ENCODE results near the gene MOGAT2.
"Not testable (repeated sequence)": the region's sequence is repeated elsewhere in the genome, so short reads cannot be mapped to it uniquely, and the experiment has no call there.

Gene MOGAT2

DNA sequence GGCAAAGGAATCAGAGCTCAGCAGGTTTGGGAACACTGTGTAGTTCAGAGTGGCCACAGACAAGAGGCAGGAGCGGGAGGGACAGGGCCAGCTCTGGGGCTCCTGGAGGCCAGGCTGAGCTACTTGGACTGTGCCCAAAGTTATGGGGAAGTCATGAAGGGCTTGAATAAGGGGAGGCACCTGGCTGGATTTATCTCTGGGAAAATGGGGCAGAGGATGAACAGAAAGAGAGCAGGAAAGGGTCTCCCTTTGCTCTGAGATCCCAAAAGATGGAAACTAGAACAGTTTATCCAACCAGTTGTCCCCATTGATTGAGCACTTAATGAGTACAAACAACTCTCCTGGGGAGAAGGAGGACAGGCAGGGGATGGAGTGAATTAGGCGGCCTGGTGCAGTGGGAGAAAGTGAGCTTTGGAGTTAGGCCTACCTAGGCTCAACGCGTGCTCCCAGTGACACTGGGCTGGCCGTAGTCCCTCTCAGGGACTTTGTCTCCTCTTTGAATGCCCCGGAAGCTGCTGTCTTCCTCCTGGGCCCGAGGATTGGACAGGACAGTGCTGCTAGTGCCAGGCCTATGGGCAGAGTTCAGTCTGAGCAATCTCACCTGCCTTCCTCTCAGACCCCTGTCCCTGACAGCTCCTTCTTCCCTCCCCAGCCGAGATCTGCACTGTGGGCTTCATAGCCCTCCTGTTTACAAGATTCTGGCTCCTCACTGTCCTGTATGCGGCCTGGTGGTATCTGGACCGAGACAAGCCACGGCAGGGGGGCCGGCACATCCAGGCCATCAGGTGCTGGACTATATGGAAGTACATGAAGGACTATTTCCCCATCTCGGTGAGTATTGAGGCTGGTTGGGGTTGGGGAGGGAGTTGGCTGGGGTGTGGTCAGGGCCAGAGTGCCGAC, 2.0 kb downstream of the MOGAT2 start:
- no peak for DNase-seq

DNA sequence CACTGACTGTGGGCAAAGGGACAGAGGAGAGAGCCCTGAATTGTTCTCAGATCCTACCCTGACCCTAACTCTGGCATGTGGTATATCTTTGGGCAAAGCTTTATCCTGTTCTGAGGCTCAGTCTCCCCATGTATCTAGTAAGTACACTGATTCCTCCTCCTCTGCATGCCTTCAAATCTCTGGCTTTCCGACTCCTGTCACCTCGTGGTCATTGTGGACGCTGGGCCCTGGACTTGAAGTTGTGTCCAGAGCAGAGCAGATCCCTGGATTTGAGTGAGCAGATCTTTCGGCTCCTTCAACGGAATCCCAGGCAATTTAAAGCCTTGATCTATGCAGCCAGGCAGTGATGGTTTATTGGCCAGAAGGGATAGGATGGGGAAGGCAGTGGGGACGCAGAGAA, 3.0 kb downstream of the MOGAT2 start:
- no peak for DNase-seq

DNA sequence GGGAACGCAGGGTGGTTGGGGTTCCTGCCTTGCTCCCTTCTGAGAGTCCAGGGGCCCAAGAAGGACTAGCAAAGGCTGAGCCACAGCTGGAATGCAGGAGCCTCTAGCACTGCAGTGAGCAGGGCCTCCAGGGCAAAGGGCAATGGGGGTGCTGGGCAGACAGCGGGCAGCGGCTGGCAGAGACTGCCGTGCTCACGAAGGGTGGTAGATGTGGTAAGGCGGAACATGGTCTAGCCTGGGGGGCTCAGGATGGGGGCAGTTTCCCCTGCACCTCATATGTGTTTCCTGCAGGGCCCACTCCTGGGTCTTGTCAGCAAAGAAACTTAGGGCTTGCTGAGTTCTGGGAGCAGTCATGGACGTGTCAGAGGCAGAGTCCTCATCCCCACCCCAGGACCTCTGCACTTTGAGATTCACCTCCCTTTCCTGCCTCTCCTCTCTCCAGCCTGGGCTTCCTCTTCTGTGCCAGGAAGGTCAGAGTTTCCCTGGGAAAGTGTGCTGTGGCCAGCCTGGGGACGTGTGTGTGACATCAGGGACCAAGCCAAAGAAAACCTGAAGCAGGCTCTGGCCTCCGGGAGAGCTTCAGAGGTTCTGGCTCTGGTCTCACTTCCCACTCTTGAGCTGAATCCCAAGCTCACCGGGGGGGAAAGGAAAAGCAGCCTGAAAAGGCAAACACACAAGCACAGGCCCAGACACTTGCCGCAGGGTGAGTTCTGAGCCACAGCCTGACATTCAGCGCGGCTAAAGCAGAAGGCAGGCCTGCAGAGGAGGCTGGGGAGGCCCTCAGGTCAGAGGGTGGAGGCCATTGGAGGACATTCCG, 4.4 kb downstream of the MOGAT2 start:
- DNase-seq: no peak

DNA sequence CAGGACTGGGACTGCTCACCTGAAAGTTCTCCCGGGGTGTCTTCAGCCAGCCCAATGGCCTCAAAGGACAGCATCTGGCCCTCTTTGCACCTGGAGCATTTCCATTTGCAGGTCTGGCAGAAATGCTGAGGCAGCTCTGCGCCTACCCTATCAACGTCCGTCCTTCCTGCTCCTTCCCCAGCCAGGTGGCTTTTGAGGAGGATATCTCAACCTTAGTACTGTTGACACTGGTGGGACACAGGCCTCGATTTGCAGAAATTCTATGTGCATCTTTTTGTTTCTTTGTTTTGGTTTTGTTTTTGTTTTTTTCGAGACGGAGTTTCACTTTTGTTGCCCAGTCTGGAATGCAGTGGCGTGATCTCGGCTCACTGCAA, 5.0 kb downstream of the MOGAT2 start:
- DNase-seq: no peak

DNA sequence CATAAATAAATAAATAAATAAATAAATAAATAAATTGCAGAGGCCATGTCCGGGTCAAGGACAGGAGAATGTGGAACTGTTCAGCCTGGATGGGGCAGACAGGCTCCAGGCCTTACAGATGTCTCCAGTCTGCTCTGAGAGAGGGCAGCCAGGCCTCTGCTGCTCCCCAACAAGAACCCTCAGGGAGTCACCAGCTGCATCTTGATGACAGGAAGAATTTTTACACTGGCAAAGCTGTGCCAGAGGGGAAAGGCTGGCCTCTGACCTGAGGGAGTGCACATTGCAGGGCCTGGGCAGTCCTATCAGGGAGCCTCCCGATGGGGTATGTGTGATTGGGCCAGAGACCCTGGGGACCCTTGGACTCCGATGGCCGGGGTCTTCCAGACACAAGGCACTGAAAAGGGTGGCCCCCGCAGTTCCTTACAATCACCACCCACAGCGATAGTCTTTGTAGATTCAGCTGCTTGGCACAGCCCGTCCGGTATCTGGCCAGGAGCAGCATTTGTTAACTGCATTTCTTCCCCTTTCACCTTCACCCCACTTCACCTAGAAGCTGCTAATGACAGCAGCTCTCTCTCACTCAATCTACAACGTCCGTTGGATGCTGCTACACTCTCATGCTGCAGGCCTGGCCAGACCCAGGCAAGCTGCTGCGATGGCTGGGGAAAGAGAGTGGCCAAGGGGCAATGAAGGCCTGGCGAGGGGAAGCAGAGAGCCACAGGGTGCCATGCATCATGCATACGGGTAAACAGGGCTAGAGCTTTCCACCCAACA, 8.1 kb downstream of the MOGAT2 start:
- DNase-seq: no peak

DNA sequence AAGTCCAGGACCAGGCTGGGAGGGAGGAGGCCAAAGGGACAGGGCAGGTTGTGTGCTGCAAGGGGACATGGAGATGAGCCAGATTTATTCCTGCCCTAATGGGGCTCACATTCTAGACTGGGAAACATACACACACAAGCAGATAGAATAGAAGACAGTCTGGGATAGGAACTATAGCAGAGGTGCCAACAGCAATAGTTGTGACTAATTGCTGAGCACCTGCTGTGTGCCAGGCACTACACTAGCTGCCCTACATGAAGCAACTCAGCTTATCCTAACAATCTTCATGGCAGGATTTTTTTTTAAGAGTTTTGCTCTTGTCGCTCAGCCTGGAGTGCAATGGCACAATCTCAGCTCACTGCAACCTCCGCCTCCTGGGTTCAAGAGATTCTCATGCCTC, 11.4 kb downstream of the MOGAT2 start:
- DNase-seq: no peak

DNA sequence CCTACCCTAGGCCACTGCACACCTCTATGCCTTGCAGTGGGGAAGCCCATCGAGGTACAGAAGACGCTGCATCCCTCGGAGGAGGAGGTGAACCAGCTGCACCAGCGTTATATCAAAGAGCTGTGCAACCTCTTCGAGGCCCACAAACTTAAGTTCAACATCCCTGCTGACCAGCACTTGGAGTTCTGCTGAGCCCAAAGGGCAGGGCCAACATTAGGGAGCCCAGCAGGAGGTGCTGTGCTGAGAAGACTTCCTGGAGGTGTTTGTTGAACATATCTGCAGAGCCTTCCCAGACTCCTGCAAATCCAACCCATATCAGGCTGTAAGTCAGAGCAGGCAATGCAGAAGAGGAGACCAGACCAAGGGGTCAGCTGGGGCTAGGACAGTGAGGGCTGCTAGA, 13.5 kb downstream of the MOGAT2 start:
- no peak for DNase-seq

DNA sequence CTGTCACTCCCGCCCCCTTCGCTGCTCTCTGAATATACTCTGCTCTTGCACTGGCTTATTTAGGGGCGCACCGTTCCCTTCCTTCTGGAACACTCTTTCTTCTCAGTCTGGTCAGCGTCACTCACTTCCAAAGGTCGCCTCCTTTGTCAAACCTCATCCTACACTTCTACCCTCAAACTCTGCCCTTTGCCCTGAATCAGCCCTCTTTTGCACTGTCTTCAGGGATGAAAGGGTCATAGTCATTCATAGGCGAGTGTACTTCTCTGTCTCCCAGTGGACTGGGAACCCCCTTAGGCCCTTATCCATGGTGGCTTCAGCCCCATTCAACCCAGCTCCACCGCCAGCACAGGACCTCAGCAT, 15.4 kb downstream of the MOGAT2 start:
- no peak for DNase-seq

DNA sequence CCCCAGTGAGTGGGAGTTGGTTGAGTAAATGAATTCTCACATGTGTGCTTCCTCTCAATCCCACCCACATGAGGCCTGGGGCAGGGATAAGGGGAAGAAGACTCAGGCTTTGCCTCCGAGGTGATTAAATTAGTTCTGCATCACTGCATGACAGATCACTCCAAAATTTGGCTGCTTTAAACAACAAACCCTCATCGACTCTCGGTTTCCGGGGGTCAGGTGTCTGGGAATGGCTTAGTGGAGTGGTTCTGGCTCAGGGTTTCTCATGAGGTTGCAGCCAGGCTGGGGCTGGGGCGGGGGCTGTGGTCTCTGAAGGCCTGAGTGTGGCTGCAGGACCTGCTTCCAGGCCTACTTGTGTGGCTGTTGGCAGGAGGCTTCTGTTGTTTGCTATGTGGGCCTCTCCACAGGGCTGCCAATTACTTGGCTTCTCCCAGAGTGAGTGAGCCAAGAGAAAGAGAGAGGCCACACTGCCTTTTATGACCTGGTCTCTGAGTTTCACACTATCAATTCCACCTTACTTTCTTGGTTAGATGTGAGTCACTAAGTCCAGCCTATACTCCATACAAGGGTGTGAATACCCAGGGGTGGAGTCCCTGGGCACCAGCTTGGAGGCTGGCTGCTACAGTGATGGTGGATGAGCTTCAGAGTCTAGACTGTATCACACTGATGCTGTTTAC, 15.9 kb downstream of the MOGAT2 start:
- no peak for DNase-seq

DNA sequence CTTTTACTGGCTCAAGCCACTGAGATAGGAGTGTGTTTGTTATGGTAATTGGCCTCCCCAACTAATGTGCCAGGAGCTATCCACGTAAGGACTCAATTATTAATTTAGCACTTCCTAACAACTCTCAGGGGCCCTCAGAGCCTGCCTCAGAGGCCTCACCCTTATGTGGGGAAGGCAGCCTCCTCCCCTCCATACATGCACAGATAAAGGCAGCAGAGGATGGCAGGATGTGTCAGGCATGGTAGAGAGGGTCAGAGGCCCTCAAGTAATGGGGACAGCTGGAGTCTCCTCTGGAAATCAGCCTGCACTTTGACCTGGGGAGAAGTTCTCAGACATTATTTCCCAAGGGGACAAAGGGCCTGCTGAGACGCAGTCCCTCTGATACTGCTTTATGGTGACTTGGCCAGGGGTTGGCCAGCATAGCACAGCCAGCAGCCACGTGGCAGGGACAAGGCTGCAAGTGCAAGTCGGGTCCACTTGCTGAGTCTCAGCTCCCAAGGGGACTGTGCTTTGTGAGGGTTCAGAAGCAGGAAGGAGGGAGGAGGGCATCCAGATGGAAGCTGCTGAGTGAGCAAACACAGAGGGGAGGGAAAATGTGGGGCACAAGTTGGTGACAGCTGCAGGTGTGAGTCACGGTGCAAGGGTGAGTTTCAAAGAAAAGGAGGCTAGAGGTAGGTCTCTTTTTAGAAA, 17.0 kb downstream of the MOGAT2 start:
- no peak for DNase-seq

DNA sequence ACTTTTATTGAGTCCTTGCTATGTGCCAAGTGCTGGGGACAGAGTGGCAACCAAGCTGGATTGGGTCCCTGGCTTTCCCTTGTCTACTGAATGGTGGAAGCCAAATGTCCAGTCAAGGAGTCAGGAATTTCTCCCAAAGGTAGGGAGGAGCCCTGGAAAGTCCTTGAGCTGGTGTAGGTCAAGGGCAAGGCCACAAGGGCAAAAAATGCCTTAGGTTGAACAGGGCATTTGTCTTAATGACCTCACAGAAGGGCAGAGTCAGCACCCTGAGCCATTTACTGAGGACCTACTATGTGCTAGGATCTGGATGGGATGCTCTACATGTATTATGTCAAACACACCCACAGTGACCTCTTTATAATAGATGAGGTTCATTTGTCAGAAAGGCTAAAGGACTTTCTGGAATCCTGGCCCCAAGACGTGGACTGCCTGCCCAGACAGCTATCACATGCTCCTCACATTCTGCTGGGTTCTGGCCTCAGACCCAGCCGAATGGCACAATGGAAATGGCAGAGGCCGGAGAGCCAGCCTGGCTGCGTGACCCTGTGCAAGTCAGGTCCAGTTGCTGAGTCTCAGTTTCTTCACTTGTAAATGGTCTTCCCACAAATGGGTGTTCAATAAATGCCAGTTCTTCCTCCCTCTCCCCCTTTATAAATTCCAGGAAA, 17.7 kb downstream of the MOGAT2 start:
- no peak for DNase-seq

DNA sequence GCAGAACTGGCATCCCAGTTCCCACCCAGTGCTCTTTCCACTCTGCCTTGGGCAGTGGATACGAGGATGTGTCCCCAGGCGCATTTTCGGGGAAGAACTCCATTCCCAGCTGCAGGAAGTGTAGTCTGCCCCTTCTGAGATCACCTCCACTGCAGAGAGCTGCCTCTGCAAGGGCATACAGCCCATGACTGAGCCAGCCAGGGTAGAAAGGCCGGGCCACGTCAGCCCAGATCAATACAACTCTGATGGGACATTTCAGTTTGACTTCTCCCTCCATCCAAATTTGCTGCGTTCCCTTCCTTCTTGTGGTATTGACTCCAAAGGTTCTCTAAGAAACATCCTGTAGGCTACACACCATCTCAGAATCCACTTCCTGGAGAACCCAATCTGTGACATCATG, 19.7 kb downstream of the MOGAT2 start:
- no peak for DNase-seq

DNA sequence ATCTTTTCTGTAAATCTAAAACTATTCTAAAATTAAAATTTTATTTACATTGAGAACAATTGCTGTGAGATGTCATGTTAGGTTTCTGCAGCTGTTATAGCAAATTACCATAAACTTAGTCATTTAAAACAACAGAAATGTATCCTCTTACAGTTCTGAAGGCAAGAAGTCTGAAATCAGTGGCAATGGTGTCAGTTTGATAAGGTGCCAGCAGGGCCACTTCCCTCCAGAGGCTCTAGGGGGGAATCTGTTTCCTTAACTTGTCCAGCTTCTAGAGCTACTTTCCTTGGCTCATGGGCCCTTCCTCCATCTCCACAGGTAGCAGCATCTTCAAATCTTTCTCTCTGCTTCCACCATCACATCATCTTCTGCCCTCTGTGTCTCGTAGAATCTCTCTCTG, 23.0 kb downstream of the MOGAT2 start:
- DNase-seq: no peak

DNA sequence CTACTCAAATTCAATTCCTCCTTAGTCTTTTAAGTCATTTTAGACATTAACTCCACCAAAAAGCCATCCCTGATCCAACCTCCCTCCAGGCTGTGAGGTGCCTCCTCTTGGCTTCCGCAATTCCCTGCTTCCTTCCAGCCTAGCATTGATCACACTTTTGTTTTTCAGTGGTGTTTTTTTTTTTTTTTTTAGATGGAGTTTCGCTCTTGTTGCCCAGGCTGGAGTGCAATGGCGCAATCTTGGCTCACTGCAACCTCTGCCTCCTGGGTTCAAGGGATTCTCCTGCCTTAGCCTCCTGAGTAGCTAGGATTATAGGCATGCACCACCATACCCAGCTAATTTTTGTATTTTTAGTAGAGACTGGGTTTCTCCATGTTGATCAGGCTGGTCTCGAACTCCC, 25.5 kb downstream of the MOGAT2 start:
- DNase-seq: not testable (repeated sequence)

DNA sequence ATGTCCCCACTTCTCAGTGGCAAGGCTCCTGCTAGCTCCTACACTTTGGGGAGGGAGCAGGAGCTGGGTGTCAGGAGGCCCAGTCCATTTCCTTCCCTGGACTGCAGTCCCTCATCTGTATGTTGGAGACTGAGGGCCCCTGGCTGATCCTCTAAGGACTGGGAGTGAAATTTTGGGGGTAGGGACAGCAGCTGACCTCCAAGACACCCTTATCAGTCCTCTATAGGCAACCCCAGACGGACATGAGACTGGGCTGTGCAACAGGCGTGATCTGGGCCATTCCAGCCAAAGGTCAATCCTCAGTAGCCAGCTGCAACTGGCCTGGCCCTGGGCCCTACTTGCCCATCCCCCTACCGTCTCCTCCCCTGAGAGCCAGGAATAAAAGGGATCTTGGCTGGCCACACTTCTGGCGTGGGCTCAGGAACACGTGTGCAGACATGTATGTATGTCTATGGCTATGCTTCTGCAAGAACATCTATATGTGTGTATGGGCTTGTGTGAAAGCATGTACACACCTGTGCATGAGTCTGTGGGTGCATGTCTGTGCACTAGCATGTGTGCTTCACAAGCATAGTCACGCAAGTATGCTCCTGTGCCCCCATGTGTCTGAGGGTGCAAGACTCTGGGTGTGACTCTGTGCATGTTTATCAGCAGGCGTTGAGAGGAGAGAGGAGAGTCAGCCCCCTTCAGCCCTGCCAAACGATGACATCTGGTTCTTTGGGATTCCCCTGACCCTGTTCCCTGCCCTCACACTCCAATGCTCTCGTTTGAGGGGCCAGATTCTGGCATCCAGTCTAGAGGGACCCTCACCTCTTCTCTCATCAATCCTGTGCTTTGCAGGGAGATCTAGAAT, 26.3 kb downstream of the MOGAT2 start:
- no peak for DNase-seq

DNA sequence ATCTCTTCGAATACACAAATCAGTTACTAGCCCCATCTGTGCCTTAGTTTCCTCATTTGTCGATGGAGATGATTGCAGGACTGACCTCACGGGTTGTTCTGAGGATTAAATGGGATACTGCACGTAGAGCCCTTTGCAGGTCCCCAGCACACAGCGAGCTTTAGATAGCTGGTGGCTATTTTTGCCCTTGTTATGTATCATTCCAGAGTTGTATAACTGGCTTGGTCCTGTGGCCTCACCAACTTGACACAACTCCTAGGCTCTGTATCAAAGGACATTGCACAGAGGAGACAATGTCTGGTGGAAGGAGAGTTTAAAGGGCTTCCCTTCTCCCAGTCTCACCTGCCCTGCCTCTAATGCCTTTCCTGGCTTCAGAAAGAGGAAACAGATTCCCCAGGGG, 28.2 kb downstream of the MOGAT2 start:
- no peak for DNase-seq

DNA sequence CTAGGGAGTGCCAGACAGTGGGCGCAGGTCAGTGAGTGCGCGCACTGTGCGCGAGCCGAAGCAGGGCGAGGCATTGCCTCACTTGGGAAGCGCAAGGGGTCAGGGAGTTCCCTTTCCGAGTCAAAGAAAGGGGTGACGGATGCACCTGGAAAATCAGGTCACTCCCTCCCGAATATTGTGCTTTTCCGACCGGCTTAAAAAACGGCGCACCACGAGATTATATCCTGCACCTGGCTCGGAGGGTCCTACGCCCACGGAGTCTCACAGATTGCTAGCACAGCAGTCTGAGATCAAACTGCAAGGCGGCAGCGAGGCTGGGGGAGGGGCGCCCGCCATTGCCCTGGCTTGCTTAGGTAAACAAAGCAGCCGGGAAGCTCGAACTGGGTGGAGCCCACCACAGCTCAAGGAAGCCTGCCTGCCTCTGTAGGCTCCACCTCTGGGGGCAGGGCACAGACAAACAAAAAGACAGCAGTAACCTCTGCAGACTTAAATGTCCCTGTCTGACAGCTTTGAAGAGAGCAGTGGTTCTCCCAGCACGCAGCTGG, 31.2 kb downstream of the MOGAT2 start:
- DNase-seq: not testable (repeated sequence)

DNA sequence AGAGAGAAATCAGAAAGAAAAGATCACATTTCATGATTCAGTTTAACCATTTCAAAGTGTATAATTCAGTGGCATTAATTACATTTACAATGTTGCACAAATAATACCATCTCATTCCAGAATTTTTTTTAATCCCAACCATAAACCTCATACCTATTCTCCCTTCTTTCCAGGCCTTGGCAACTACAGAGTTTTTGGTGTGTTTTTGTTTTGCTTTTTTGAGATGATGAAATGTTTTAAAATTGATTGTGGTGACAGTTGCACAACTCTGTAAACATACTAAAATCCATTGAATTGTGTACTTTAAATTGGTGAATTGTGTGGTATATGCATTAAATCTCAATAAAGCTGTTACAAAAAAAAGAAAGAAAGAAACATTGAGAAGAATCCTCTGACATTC, 37.3 kb downstream of the MOGAT2 start:
- DNase-seq: not testable (repeated sequence)

DNA sequence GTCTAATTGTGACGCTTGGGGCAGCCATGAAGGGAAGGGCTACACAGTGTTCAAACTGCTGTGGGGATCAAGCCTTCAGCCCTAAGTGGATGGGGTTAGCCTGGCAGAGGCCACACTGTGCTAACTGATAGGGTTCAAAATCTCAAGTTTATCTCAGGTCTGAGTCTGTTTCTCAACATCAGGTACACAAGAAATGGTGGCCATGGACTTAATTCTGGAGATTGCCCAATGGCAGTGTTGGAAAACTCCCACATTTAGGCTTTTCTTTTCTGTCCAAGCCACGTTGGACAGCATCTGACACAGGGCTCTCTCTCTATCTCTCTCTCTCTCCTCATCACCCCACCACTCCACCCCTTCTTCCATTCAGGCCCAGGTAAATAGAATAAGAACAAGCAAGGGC, 40.0 kb downstream of the MOGAT2 start:
- DNase-seq: no peak

DNA sequence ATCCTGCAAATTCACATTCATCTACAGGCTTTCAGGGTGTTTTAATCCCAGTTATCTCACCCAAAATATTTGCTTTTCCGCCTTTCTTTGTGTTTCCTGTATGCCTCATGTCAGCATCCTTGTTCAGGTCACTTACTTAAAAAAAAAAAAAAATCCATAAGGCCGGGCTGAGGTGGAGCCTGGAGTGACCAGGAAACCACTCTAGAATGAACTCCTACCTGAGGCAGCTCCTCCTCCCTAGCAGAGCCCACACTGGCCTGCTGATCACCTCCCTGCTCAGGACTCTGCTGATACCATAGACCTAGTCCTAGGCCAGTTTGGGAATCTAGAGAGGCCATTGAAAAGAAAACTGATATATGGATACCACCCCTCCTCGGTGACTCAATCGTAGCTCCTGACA, 42.2 kb downstream of the MOGAT2 start:
- DNase-seq: no peak
